ENCODE data around the gene CDC25C.

Gene CDC25C

DNA sequence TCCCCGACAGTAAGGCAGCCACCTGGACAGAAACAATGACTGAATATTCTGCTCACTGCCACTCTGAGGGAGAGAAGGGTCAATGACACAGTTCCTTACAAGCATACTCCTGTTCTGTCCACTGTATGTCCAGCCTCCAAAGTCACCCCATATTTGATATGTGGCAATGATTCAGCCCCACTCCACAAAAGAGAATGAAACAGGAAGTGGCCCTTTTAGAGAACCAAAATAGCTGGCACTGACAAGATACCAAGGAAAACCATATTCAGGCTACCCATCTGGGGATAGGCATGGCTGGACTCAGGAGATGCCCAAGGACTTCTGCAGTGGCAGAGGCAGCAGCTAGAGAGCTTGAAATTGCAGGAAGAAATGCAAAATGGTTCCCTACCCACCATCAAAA lies 44.4 kb downstream of the CDC25C start:
- Mint-ChIP-seq H3K27me3 (no peaks in the 10 kb centered on the region), H3K4me1 (no peaks in the 10 kb centered on the region), H3K9me3 (no peaks in the 10 kb centered on the region), H3K36me3 (ENCODE audit: insufficient read depth) (no peaks in the 10 kb centered on the region), H3K4me3 (no peak overlapping the region), H3K27ac (ENCODE audit: low read depth) (no peak overlapping the region)
- DNase-seq (ENCODE audit: low spot score in 2 of 2) (no peak), ATAC-seq (replicated peaks; ENCODE audit: extremely low read depth, poor library complexity, severe bottlenecking) (no peak)

DNA sequence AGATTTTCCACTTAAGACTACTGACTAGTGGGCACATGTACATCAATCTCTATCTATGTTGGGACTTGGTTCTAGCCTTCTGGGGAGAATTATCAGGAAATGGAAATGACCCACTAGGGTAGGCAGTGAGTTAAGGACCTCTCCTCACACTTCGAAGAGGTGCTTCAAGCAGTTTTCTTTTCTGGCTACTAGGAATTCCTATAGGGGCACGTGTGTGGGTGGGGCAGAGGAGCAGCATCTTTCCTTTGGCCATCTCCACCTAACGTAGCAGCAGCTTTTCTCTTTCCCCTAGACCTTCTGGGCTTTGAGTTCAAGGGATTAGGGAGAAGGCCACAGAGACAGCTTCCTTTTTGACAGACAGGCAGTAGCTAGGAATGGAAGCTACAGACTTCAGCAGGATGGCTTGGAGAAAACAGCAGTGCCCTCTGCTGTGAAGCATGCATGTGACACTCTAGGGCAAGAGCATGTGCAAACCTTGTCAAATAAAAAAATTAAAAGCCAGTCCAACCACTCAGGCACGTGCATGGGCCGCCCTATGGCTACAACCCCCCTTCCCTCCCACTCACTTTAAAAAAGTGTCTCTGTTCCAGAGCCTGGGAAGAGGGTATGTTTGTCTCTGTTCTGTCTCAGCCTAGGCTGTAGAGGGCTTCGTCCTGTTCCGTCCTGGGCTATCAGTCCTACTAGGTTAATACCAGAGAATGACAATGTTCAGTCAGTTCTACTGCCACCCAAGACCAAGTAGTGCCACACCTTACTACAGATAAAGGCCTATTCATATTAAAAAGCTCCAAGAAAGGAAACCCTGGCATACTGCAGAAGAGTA lies 48.5 kb downstream of the CDC25C start:
- no peak for ATAC-seq (replicated peaks; ENCODE audit: extremely low read depth, poor library complexity, severe bottlenecking)
- Mint-ChIP-seq H3K36me3 (ENCODE audit: insufficient read depth) (no peaks in the 10 kb centered on the region), H3K4me1 (no peaks in the 10 kb centered on the region)

DNA sequence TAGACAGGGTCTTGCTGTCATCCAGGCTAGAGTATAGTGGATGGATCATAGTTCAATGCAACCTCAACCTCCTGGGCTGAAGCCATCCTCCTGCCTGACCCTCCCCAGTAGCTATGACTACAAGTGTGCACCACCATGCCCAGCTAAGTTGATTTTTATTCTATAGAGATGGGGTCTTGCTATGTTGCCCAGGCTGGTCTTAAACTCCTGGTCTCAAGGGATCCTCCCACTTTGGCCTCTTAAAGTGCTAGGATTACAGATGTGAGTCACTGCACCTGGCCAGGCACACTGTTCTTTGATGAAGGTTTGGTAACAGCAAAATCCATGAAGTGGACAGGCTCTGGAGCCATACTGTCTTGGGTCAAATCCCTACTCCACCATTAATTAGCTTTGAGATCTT lies 50.7 kb downstream of the CDC25C start:
- H3K36me3 Mint-ChIP-seq (ENCODE audit: insufficient read depth), result no peaks in the 10 kb centered on the region
- ATAC-seq (replicated peaks; ENCODE audit: extremely low read depth, poor library complexity, severe bottlenecking) (no peak), DNase-seq (ENCODE audit: low spot score in 2 of 2) (no peak)
- peaks cover 3% of the 10 kb centered on the region for H3K27me3 Mint-ChIP-seq
- H3K4me3 Mint-ChIP-seq, result no peak overlapping the region
- no peaks in the 10 kb centered on the region for H3K4me1 Mint-ChIP-seq
- no peak overlapping the region for H3K27ac Mint-ChIP-seq (ENCODE audit: low read depth)
- no peaks in the 10 kb centered on the region for H3K9me3 Mint-ChIP-seq

More for the DNA sequence above, 48.5 kb downstream of the CDC25C start:
- Mint-ChIP-seq H3K27ac (ENCODE audit: low read depth) (no peak overlapping the region), H3K9me3 (no peaks in the 10 kb centered on the region), H3K4me3 (no peak overlapping the region), H3K27me3 (no peaks in the 10 kb centered on the region)
- DNase-seq (ENCODE audit: low spot score in 2 of 2), result no peak

DNA sequence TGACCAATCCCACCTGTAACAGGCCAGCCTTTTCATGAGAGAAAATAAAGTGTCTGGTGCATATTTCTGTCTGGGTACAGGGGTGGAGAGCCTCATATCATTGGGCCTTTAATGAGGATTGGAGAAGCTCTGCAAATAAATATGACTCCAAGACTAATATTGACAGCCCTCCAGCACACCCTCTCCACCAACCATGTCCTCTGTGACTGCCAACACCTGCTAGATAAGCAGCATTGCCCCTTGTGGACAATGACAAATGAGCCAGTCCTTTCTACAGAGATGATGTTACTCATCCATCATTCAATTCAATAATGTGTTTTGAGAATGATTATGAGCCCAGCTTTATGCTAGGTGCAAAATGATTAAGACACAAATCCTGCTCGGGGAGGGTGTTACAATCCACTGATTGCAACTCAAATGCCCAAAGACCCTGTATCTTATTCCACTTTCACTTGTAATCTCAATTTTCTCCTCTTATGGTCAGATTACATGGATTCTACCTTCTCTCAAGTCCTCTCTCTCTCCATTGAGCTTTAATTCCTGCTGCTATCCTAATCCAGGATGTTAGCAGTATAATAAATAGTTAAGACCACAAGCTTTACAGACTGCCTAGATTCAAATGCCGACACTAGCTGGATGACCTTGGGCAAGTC lies 55.1 kb downstream of the CDC25C start:
- no peak for ATAC-seq (replicated peaks; ENCODE audit: extremely low read depth, poor library complexity, severe bottlenecking)
- no peaks in the 10 kb centered on the region for H3K9me3 Mint-ChIP-seq
- peaks cover 6% of the 10 kb centered on the region for H3K4me1 Mint-ChIP-seq
- peaks cover 31% of the 10 kb centered on the region for H3K27me3 Mint-ChIP-seq
- no peak overlapping the region for H3K27ac Mint-ChIP-seq (ENCODE audit: low read depth)
- no peaks in the 10 kb centered on the region for H3K36me3 Mint-ChIP-seq (ENCODE audit: insufficient read depth)
- no peak for DNase-seq (ENCODE audit: low spot score in 2 of 2)
- H3K4me3 Mint-ChIP-seq, result no peak overlapping the region

DNA sequence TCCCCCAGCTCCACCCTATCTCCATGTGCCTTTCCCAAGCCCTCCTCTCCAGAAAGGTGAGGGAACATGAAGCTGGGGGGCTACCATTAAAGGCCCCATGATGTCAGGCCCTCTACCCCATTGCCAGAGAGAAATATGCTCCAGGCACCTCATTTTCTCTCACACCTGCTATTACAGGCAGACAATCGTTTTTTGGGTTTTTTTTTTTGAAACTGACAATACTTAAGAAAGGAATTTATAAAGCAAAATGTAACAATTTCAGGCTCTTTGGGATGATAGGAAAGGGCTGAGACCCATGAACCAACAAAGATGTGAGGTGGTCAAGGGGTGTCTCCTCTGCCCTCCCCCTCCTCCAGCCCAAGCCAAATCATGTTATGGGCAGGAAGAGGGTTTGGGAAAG lies 55.7 kb downstream of the CDC25C start:
- H3K4me3 Mint-ChIP-seq, result peak overlapping the region; percentile 16
- H3K36me3 Mint-ChIP-seq (ENCODE audit: insufficient read depth), result no peaks in the 10 kb centered on the region
- DNase-seq (ENCODE audit: low spot score in 2 of 2), result no peak
- ATAC-seq (replicated peaks; ENCODE audit: extremely low read depth, poor library complexity, severe bottlenecking), result no peak
- H3K4me1 Mint-ChIP-seq, result peaks cover 6% of the 10 kb centered on the region
- no peak overlapping the region for H3K27ac Mint-ChIP-seq (ENCODE audit: low read depth)
- H3K9me3 Mint-ChIP-seq, result no peaks in the 10 kb centered on the region
- peaks cover 31% of the 10 kb centered on the region for H3K27me3 Mint-ChIP-seq

DNA sequence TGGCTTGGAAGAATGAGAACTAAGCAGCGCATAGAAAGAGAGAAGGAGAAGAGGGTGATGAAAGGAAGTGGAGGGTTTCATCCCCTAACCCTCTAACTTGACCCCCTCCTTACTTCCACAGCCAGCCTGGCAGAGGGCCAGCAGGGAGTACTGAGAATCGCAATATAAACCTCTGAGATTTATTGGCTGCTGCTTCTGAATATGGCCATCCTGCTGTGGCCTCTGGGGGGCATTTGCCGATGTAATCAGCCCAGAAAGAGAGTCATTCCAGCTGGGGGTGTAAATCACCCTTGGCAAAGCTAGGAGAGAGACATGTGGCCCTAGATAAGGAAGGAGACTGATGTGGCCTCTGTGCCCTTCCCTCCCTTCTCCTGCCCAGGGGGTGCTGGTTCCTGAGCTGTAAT lies 56.2 kb downstream of the CDC25C start:
- H3K4me1 Mint-ChIP-seq, result peaks cover 6% of the 10 kb centered on the region
- DNase-seq (ENCODE audit: low spot score in 2 of 2) (no peak), ATAC-seq (replicated peaks; ENCODE audit: extremely low read depth, poor library complexity, severe bottlenecking) (no peak)
- H3K27me3 Mint-ChIP-seq, result peaks cover 31% of the 10 kb centered on the region
- no peaks in the 10 kb centered on the region for H3K9me3 Mint-ChIP-seq
- no peak overlapping the region for H3K4me3 Mint-ChIP-seq
- no peak overlapping the region for H3K27ac Mint-ChIP-seq (ENCODE audit: low read depth)
- no peaks in the 10 kb centered on the region for H3K36me3 Mint-ChIP-seq (ENCODE audit: insufficient read depth)

DNA sequence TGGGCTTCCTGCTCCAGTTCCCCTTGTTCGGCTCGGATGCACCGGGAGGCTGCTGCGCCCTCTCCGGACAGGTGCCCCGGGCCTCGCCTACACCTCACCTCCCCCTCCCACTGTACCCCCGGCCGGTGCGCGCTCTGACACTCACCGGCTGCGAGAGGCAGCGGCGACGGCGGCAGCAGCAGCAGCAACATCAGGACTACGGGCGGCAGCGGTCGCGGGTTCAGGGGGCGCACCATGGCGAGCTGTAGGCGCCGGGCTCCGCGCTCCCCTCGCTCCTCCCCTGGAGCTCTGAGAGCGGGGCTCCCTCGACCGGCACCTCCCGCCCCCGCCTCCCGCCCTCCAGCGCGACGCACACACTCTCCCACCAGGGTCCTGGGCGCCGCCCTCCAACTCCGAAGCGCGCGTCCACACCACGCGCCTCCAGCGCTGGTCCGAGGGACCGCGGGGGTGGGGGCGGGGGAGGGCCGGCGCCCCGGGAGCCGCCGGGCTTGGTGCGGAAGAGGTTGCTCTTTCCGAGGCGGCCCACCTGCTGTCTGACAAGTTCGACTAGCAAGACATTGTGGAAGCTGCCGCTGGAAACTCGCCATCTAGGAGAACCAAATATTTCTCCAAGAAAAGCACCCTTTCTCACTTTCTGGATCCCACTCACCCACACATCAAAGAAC lies 57.3 kb downstream of the CDC25C start, which contains the start of gene GFRA3:
GFRA3 (minus strand) TSS at position 433 of the 665 bp plus-strand sequence; CDS start at position 236, 197 bp downstream.
- DNase-seq (ENCODE audit: low spot score in 2 of 2) (no peak), ATAC-seq (replicated peaks; ENCODE audit: extremely low read depth, poor library complexity, severe bottlenecking) (peak; percentile 32)
- H3K4me3 Mint-ChIP-seq, result peak within 1 kb of the TSS; percentile 44
- no peaks in the 10 kb centered on the region for H3K9me3 Mint-ChIP-seq
- H3K27me3 Mint-ChIP-seq, result peaks cover 31% of the 10 kb centered on the region
- no peak within 1 kb of the TSS for H3K27ac Mint-ChIP-seq (ENCODE audit: low read depth)
- peaks cover 6% of the 10 kb centered on the region for H3K4me1 Mint-ChIP-seq
- no peaks in the 10 kb centered on the region for H3K36me3 Mint-ChIP-seq (ENCODE audit: insufficient read depth)

DNA sequence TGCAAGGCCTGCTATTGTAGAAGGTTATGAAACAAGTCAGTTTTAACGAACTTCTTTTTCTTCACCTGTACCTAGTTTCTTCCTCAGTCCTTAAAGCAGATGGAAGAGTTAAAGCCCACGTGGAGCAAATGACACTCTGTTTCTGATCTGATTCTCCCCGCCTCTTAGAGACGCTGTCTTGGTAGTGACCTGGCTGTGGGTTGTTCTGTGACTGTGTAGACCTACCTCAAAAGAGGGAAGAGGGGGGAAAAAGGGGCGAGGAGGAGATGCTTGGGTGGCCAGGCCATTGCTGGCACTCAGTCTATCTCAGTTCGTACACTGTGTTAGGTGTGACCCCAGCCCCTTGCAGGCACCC lies 57.8 kb downstream of the CDC25C start:
- Mint-ChIP-seq H3K27ac (ENCODE audit: low read depth) (no peak overlapping the region), H3K27me3 (peaks cover 33% of the 10 kb centered on the region), H3K4me3 (peak overlapping the region; percentile 36), H3K9me3 (no peaks in the 10 kb centered on the region), H3K4me1 (peaks cover 6% of the 10 kb centered on the region), H3K36me3 (ENCODE audit: insufficient read depth) (no peaks in the 10 kb centered on the region)
- ATAC-seq (replicated peaks; ENCODE audit: extremely low read depth, poor library complexity, severe bottlenecking) (no peak), DNase-seq (ENCODE audit: low spot score in 2 of 2) (no peak)

DNA sequence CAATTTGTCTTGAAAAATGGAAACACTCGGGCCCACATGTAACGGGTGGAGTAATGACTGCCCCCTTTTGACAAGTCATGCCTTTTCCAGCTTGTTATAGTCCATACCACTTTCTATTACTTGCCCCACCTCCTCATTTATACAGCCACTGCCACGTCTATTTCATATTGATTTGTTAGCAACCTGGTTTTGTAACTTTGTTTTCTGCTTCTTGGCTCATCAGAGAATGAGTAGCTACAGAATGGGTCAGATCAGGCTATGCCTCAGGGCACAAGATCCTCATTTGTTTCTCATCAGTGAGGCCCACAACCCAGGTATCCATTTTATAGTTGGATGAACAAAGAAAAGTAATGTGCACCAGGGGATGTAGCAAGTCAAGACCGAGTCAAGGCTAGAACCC lies 58.9 kb downstream of the CDC25C start:
- Mint-ChIP-seq H3K36me3 (ENCODE audit: insufficient read depth) (no peaks in the 10 kb centered on the region), H3K27me3 (peaks cover 44% of the 10 kb centered on the region), H3K27ac (ENCODE audit: low read depth) (no peak overlapping the region), H3K9me3 (no peaks in the 10 kb centered on the region), H3K4me3 (no peak overlapping the region), H3K4me1 (peaks cover 6% of the 10 kb centered on the region)
- DNase-seq (ENCODE audit: low spot score in 2 of 2) (no peak), ATAC-seq (replicated peaks; ENCODE audit: extremely low read depth, poor library complexity, severe bottlenecking) (no peak)

DNA sequence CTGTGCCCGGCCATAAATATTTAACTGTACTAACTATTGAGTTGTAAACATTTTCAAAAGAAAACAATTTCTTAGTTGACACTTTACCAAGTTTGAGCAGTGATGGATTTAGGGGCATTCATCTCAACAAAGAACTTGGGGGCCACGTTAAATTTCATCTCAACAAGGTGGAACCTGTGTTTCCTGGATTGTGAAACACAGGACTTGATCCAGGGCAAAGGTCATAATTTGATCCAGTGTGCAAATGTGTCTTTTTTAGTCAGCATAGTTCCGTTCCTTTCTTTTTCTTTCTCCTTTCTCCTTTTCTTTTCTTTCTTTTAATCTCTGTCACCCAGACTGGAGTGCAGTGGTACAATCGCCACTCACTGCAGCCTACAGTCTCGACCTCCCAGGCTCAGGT lies 60.3 kb downstream of the CDC25C start:
- Mint-ChIP-seq H3K27me3 (peaks cover 57% of the 10 kb centered on the region), H3K9me3 (no peaks in the 10 kb centered on the region), H3K36me3 (ENCODE audit: insufficient read depth) (peaks cover 2% of the 10 kb centered on the region), H3K4me1 (peaks cover 6% of the 10 kb centered on the region), H3K4me3 (no peak overlapping the region), H3K27ac (ENCODE audit: low read depth) (no peak overlapping the region)
- DNase-seq (ENCODE audit: low spot score in 2 of 2) (no peak), ATAC-seq (replicated peaks; ENCODE audit: extremely low read depth, poor library complexity, severe bottlenecking) (no peak)

DNA sequence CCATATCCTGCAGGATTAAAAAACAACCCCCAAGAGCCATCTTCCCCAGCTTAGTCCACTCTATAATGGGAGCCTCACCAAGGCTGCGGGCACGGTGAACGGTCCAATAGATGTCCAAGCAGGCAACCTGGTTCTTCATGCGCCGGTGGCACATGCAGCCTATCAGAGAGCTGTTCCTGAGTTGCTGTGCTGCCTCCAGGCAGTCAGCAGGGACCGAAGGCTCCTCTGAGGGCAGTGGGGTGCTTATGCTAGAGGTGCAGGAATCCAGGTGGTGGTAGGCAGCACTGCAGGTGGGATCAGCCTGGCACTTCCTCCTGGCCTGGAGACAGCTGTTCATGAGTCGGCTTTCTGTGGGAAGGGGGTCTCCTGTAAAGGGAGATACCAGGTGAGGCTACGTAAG lies 67.4 kb downstream of the CDC25C start:
- Mint-ChIP-seq H3K9me3 (no peaks in the 10 kb centered on the region), H3K27me3 (peaks cover 55% of the 10 kb centered on the region), H3K27ac (ENCODE audit: low read depth) (no peak overlapping the region), H3K36me3 (ENCODE audit: insufficient read depth) (peaks cover 2% of the 10 kb centered on the region), H3K4me3 (no peak overlapping the region), H3K4me1 (no peaks in the 10 kb centered on the region)
- ATAC-seq (replicated peaks; ENCODE audit: extremely low read depth, poor library complexity, severe bottlenecking), result no peak
- no peak for DNase-seq (ENCODE audit: low spot score in 2 of 2)

DNA sequence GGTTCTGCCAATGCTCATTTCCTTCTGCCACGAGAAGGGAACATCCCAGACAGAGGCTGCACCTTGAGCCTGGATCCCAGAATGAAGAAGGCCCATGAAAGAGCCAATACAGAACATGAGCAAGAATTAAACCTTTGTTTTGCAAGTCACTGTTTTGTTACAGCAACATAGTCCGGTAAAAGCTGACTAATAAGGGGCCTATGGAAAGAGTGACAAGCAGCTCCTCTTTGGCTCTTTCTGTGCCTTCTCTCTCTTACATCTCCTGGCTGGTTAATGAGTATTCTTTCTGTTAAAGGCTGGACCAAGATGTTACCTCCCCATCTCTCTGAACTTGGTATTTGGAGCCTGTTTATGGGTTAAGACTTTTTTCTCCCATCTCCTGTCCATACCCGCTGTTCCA lies 68.0 kb downstream of the CDC25C start:
- Mint-ChIP-seq H3K36me3 (ENCODE audit: insufficient read depth) (peaks cover 2% of the 10 kb centered on the region), H3K9me3 (no peaks in the 10 kb centered on the region), H3K27ac (ENCODE audit: low read depth) (no peak overlapping the region), H3K4me1 (no peaks in the 10 kb centered on the region), H3K4me3 (no peak overlapping the region), H3K27me3 (peaks cover 56% of the 10 kb centered on the region)
- ATAC-seq (replicated peaks; ENCODE audit: extremely low read depth, poor library complexity, severe bottlenecking) (no peak), DNase-seq (ENCODE audit: low spot score in 2 of 2) (no peak)

Measured in central memory CD8-positive, alpha-beta T cell (primary cell).